SKM-1 treated with dmso at 0.1 percent for 144 hours (cell line): Measurements from ENCODE around the gene IGLON5.

Experiments
- DNase-seq: peaks from one replicate; lab custom pipeline; 2025; ENCODE audit not compliant: unreplicated experiment; lab: John Stamatoyannopoulos, UW

Gene IGLON5

DNA sequence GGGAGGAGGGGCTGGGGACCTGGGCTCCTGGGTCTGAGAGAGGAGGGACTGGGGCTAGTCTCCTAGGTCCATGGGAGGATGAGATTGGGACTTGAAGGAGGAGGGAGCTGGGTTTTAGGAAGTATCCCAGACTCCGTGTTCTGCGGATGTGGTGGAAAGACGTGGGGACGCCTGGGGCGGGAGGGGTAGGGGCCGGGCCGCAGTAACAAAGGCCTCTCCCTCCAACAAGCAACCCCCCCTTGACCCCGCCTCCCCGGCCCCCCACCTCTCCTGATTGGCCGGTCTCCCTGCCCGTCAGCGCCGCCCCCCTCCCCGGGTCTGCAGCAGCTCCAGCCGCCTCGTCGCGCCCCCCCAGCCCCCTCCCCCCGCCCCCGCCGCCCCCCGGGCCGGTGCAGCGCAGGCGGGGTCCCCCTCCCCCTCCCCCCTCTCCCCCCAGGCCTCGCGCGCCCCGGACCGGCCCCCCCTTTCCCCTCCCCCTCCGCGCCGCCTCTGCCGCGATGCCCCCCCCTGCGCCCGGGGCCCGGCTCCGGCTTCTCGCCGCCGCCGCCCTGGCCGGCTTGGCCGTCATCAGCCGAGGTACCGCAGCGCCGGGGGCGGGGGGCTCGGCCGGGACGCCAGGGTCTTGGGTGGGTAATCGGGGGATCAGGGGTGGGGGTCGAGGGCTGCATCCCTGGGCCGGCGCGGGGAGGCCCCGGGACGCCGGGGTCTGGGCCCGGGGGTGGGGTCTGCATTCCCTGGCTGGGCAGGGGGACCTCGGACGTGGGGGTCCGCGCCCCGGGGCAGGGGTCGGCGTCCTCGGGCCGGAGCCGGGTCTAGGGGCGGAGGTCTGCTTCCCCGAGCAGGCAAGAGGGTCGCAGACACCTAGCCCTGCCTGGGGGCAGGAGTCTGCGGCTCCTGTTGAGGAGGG is at the start of gene IGLON5:
TSS of gene IGLON5 (plus strand) at position 294 of the 907 bp plus-strand sequence. CDS start at position 498, 204 bp downstream.
- DNase-seq = no peak

DNA sequence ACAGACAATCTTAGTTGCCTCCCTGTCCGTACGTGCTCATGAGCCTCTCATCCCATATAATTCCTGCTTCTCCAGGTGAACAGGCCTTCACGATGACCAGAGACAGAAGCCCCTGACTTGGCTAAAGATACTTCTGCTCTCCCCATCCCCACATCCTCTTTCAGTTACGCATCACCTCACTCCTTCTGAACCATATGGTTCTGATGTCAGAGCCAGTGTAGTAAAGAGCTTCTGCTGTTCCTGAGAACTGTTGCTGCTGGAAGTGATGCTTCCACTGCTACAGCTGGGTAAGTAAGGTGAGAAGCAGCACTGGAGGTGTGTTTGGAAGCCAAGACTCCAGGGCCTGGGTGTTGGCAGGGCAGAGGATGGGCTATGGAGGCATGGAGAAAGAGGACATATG is 47.6 kb upstream of the IGLON5 start:
- no peak for DNase-seq

GRCh38 chr19:51271067-51271466 is 40.4 kb upstream of the IGLON5 start:
- DNase-seq = no peak

GRCh38 chr19:51272183-51272810 is 39.1 kb upstream of the IGLON5 start:
- peak; percentile 14 for DNase-seq

- no peak for DNase-seq
These were observed 37.2 kb upstream of the IGLON5 start for GRCh38 chr19:51274049-51274770.

GRCh38 chr19:51277112-51277511 is 34.3 kb upstream of the IGLON5 start:
- DNase-seq = no peak

DNA sequence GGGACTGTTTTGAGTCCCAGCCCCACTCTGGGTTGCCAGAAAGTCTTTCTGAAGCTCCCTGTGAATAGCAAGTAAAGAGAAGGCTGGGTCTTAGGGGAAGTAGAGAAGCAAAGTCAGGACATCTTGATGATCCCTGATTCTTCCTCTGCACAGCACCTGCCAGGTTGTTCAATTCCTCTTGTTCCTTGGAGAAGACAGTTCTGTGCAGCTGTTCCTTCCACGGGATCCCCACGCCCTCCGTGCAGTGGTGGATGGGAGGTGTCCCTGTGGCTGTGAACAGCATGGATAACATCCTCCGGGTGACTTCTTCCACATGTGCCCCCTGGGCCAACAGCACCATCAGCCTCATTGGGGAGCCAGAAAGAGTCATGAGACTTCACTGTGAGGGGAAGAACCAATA is 29.1 kb upstream of the IGLON5 start:
- no peak for DNase-seq

GRCh38 chr19:51285682-51286081 is 25.8 kb upstream of the IGLON5 start:
- DNase-seq = no peak

GRCh38 chr19:51289635-51290034 is 21.8 kb upstream of the IGLON5 start:
- no peak for DNase-seq

DNA sequence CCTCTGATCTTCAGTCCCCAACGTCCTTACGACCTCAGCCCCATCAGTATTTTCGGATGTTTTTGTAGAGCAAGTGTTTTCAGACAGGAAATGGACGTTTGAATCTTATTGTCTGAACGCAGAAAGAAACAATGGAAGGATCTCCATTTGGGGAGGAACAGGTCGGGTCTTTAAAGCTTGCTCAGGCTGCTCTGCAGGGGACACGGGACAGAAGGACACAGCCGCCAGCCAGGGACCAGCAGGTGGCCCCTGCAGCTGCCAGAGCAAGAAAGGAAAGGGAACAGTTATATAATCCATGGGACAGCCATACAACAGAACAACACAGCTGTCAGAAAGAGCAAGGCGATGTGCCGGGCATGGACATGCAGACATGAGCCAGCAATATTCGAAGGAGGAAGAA is 18.5 kb upstream of the IGLON5 start:
- DNase-seq = no peak

GRCh38 chr19:51293571-51294210 is 17.8 kb upstream of the IGLON5 start:
- no peak for DNase-seq

GRCh38 chr19:51294211-51294976 is 17.1 kb upstream of the IGLON5 start:
- no peak for DNase-seq

DNA sequence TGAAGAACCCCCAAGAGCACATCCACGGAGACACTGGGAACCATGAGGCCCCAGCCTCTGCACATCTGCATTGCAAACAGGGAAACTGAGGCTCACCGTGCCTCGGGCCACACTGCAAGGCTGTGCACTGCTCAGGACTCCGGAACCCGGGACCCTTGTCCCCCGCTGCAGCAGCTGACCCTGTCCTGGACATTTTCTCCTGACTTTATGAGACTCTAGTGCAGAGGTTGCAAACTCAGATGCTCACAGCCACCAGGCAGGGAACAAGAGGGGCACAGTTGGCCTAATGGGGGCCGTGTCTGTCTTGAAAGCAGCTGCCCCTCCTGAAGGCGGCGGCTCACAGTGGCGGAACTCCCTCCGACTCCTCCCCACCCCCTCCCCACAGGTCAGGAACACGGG is 16.5 kb upstream of the IGLON5 start:
- no peak for DNase-seq

GRCh38 chr19:51295382-51296126 is 15.9 kb upstream of the IGLON5 start:
- DNase-seq = no peak

GRCh38 chr19:51296336-51297093 is 14.9 kb upstream of the IGLON5 start:
- DNase-seq = no peak

GRCh38 chr19:51297406-51297805 is 14.0 kb upstream of the IGLON5 start:
- no peak for DNase-seq

GRCh38 chr19:51301266-51301665 is 10.2 kb upstream of the IGLON5 start:
- no peak for DNase-seq

GRCh38 chr19:51305479-51305878 is 6.0 kb upstream of the IGLON5 start:
- no peak for DNase-seq

GRCh38 chr19:51316688-51317087 is 5.2 kb downstream of the IGLON5 start:
- DNase-seq = no peak
